Nephron (organoid): ENCODE results near the gene HTT-AS.
A peak's percentile ranks its signal among the peaks of the same experiment; 100 is the strongest.
"Not testable (repeated sequence)": the region's sequence is repeated elsewhere in the genome, so short reads cannot be mapped to it uniquely, and the experiment has no call there.

Experiments
- H3K27ac Mint-ChIP-seq, 3 experiments: 2 replicates each; pipeline ENCODE4 v1.8.0; 2020; ENCODE audit warnings: mixed read lengths in 3 of 3, mild to moderate bottlenecking in 2 of 3, moderate library complexity in 1 of 3
- H3K27me3 Mint-ChIP-seq: 2 replicates; pipeline ENCODE4 v1.8.0; 2021; ENCODE audit warnings: low read depth, mild to moderate bottlenecking, moderate library complexity, mixed read lengths
- H3K36me3 Mint-ChIP-seq: 2 replicates; pipeline ENCODE4 v1.8.0; 2020; ENCODE audit warnings: low read depth, mixed read lengths
- H3K4me1 Mint-ChIP-seq: 2 replicates; pipeline ENCODE4 v1.8.0; 2020; ENCODE audit warnings: mixed read lengths
- H3K4me3 Mint-ChIP-seq, 3 experiments: 2 replicates each; pipeline ENCODE4 v1.8.0; 2020; ENCODE audit warnings: mild to moderate bottlenecking in 3 of 3, mixed read lengths in 3 of 3, moderate library complexity in 2 of 3
- H3K9me3 Mint-ChIP-seq: 2 replicates; pipeline ENCODE4 v1.8.0; 2020; ENCODE audit warnings: mixed read lengths
- TF ChIP-seq, protein P1 (sequence below), 3 experiments: fragments of 200-600 bp; sonication (generic); IDR thresholded peaks; one replicate each; pipeline ENCODE4 v1.5.0; 2021; ENCODE audit warnings: antibody characterized with exemption in 3 of 3; ENCODE audit not compliant: unreplicated experiment in 3 of 3

Gene HTT-AS

DNA sequence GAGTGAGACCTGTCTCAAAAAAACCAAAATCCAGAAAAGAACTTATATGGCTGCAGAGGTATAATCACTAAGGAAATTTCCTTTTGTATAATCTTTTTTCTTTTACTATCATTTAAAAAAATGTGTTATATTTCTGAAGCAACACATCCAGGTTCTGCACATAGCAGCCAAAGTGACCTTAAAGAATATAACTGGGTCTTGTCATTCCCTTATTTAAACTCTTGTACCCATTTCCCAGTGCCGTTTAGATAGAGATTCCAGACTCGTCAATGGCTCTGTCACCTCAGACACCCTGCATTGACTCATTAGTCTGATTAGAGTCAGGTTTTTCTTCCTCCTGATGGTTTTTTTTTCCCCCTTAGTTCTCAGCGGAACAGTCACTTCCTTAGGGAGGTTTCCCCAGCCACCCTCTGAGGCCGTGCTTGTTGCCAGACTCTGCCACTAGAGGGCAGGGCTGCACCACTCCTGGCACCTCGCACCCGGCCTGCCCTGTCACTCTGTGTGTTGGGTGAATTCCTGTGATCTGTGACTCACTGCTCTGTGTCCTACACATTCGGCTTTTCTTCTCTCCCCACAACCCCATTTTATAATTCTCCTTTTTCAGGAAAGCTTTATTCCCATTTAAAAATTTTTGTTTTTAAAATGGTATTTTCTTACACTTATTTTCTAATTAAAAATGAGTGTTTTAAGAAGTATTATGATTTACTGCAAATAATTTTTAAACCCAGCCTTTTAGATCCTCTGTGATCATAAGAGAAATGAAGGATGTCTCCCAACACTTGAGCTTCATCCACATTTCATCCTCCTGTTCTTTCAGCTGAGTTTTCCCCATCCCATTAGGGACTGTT lies 32.2 kb upstream of the HTT-AS start:
- Mint-ChIP-seq H3K27ac (no peak overlapping the region), H3K27me3 (no peaks in the 10 kb centered on the region), H3K36me3 (peaks cover 64% of the 10 kb centered on the region), H3K4me3 (no peak overlapping the region), H3K4me1 (no peaks in the 10 kb centered on the region), H3K9me3 (no peaks in the 10 kb centered on the region)
- TF ChIP-seq, protein P1, sequence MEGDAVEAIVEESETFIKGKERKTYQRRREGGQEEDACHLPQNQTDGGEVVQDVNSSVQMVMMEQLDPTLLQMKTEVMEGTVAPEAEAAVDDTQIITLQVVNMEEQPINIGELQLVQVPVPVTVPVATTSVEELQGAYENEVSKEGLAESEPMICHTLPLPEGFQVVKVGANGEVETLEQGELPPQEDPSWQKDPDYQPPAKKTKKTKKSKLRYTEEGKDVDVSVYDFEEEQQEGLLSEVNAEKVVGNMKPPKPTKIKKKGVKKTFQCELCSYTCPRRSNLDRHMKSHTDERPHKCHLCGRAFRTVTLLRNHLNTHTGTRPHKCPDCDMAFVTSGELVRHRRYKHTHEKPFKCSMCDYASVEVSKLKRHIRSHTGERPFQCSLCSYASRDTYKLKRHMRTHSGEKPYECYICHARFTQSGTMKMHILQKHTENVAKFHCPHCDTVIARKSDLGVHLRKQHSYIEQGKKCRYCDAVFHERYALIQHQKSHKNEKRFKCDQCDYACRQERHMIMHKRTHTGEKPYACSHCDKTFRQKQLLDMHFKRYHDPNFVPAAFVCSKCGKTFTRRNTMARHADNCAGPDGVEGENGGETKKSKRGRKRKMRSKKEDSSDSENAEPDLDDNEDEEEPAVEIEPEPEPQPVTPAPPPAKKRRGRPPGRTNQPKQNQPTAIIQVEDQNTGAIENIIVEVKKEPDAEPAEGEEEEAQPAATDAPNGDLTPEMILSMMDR (IDR thresholded peaks at IDR 0.05; ENCODE audit: unreplicated experiment in 3 of 3), result peak; percentile 94 to 98 (median 95)

DNA sequence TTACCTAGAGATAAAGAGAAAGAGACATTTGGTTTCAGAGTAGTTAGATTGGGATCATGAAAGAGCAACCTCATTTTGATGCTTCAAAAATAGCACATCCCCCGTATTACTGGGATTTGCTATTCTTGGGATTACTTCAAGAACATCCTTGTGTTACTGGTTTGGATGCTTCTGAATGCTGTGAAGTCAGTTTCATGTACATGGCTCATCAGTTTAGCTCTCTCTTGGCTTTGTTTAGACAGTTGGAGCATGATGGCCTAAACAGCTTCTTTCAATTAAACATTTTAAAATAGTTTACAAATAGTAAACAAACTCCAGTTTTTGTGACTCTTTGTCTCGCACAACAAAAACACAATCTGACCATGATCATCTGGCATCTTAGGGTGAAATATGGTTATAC lies 24.0 kb upstream of the HTT-AS start:
- Mint-ChIP-seq H3K4me3 (no peak overlapping the region), H3K27ac (no peak overlapping the region), H3K27me3 (no peaks in the 10 kb centered on the region), H3K4me1 (no peaks in the 10 kb centered on the region), H3K36me3 (peaks cover 67% of the 10 kb centered on the region), H3K9me3 (peaks cover 2% of the 10 kb centered on the region)
- TF ChIP-seq, protein P1 (IDR thresholded peaks at IDR 0.05; ENCODE audit: unreplicated experiment in 3 of 3), result no peak

DNA sequence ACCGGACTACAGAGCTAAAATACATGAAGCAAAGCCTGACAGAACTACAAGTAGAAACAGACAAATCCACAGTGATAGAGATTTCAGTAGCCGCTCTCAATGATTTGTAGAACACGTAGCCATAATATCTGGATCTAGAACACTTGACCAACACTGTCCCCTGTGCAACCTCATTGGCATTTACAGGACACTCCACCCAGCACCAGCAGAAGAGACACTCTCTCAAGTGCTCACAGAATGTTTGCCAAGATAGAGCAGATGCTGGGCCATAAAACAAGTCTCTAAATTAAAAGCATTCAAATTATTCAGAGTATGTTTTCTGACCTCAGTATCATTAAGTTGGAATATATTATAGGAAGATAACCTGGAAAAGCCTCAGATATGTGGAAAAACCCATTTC lies 21.9 kb upstream of the HTT-AS start:
- Mint-ChIP-seq H3K27me3 (no peaks in the 10 kb centered on the region), H3K4me1 (no peaks in the 10 kb centered on the region), H3K9me3 (peaks cover 9% of the 10 kb centered on the region), H3K36me3 (peaks cover 69% of the 10 kb centered on the region), H3K4me3 (no peak overlapping the region), H3K27ac (no peak overlapping the region)
- TF ChIP-seq, protein P1 (IDR thresholded peaks at IDR 0.05; ENCODE audit: unreplicated experiment in 3 of 3), result no peak

DNA sequence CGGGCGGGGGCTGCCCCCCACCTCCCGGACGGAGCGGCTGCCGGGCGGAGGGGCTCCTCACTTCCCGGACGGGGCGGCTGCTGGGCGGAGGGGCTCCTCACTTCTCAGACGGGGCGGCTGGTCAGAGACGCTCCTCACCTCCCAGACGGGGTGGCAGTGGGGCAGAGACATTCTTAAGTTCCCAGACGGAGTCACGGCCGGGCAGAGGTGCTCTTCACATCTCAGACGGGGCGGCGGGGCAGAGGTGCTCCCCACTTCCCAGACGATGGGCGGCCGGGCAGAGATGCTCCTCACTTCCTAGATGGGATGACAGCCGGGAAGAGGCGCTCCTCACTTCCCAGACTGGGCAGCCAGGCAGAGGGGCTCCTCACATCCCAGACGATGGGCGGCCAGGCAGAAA lies 20.4 kb upstream of the HTT-AS start:
- H3K27me3 Mint-ChIP-seq, H3K4me3 Mint-ChIP-seq, H3K9me3 Mint-ChIP-seq, H3K27ac Mint-ChIP-seq, H3K4me1 Mint-ChIP-seq: not testable (repeated sequence)
- H3K36me3 Mint-ChIP-seq, result peaks cover 73% of the 10 kb centered on the region

DNA sequence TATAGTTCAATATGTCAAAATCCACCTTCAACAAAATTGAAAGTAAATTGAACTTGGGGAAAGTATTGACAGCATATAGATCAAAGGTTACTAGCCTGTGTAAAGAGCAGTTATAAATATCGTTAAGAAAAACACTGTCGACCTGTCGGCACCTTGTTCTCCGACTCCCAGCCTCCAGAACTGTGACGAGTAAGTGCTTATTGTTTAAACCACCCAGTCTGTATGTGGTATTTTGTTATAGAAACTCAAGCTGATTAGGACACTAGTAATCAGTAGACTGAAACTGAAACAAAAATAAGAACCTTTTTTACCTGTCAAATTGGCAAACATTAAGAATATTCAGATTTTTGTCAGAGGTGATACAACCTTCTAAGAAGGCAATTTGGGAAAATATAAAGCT lies 17.1 kb upstream of the HTT-AS start:
- Mint-ChIP-seq H3K36me3 (peaks cover 75% of the 10 kb centered on the region), H3K27ac (no peak overlapping the region), H3K4me3 (no peak overlapping the region), H3K9me3 (peaks cover 9% of the 10 kb centered on the region), H3K27me3 (no peaks in the 10 kb centered on the region), H3K4me1 (no peaks in the 10 kb centered on the region)
- TF ChIP-seq, protein P1 (IDR thresholded peaks at IDR 0.05; ENCODE audit: unreplicated experiment in 3 of 3), result no peak

DNA sequence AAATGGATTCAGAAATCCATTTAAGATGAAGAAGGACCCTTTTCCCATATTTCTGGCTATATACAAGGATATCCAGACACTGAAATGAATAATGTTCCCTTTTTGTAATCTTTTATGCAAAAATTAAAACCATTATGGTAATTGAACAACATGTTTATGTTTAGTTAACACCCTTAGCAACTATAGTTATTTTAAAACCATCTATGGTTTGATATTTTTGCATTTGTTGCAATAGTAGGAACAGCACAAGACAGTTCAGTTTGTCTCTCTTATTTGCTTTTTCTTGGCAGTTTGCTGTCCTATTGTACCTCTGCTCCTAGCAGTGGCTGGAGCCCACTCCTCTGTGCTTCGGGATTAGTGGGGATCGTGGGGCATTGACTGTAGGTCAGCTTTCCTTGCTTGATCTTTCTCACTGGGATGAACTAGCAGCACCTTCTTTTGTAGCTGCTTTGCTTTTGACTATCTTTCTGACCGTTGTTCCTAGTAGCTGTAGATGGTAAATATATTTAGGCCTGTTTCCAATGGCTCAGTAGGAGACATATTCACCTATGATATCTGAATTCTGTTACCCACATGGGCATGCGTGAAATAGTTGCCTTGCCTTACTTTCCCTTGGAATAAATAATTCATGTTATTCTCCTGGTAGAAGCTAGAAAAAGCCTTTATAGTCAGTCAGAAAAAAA lies 12.9 kb upstream of the HTT-AS start:
- H3K27me3 Mint-ChIP-seq, result no peaks in the 10 kb centered on the region
- no peaks in the 10 kb centered on the region for H3K9me3 Mint-ChIP-seq
- peaks cover 41% of the 10 kb centered on the region for H3K36me3 Mint-ChIP-seq
- no peak overlapping the region for H3K4me3 Mint-ChIP-seq
- H3K4me1 Mint-ChIP-seq, result no peaks in the 10 kb centered on the region
- peak overlapping the region in 1 of 3 experiments; percentile 38 for H3K27ac Mint-ChIP-seq
- TF ChIP-seq, protein P1 (IDR thresholded peaks at IDR 0.05; ENCODE audit: unreplicated experiment in 3 of 3), result no peak
